SK-N-MC (cell line): ENCODE results near the gene ATAD2B.

Experiments used
- EZH2 ChIP-seq: fragments of 200-600 bp; sonication (generic); IDR thresholded peaks from one replicate; pipeline ENCODE4 v1.6.1; 2017; ENCODE audit warnings: antibody characterized with exemption
- FOXP2 ChIP-seq: optimal IDR thresholded peaks from 2 replicates; pipeline ENCODE3; 2011; ENCODE audit warnings: mild to moderate bottlenecking, moderate library complexity; ENCODE audit not compliant: insufficient read depth; ENCODE audit errors: extremely low read length, control extremely low read depth
- POLR2AphosphoS5 ChIP-seq: IDR thresholded peaks from 2 replicates; pipeline ENCODE4 v1.6.1; 2012; ENCODE audit warnings: mild to moderate bottlenecking, low read depth, low read length, borderline replicate concordance

GRCh38 chr2:23924589-23925359, 2.1 kb downstream of the ATAD2B start:
- TF ChIP-seq POLR2AphosphoS5 (no peak), EZH2 (no peak), FOXP2 (no peak)
